Measurements from ENCODE around the gene PPP2R5C.

PPP2R5C gene

DNA sequence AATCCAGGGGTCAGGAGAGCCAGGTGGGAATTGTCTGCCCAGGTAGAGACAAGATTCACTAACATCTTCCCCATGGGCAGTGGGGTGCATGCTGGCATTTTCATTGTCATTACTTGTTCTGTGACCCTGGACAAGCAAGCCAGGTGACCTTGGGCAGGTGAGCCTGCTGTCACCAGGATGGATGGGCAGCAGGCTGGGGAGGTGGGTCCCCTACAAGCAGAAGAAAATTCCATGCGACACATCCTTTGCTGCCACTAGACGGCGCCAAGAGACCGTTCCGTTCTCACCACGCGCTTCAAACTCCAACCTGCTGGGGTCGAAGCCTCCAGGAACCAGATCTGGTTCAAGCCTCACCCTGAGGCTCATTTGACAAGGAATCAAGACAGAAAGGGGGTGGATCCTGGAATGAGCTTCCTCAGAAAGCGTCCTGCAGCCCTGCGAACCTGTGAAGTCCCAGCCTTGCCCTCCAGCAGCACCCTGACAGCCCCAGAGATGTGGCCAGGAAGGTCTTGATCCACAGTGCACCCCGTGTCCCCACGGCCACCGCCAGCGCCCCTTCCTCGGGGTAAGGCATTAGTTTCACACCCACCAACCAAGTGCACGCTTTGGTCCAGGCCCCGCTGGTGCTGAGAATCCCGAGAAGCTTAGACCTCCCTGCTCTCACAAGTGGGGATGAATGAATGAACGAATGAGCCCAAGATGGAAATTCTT, 199.7 kb downstream of the PPP2R5C start:
- TF ChIP-seq, protein P1, sequence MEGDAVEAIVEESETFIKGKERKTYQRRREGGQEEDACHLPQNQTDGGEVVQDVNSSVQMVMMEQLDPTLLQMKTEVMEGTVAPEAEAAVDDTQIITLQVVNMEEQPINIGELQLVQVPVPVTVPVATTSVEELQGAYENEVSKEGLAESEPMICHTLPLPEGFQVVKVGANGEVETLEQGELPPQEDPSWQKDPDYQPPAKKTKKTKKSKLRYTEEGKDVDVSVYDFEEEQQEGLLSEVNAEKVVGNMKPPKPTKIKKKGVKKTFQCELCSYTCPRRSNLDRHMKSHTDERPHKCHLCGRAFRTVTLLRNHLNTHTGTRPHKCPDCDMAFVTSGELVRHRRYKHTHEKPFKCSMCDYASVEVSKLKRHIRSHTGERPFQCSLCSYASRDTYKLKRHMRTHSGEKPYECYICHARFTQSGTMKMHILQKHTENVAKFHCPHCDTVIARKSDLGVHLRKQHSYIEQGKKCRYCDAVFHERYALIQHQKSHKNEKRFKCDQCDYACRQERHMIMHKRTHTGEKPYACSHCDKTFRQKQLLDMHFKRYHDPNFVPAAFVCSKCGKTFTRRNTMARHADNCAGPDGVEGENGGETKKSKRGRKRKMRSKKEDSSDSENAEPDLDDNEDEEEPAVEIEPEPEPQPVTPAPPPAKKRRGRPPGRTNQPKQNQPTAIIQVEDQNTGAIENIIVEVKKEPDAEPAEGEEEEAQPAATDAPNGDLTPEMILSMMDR (conservative IDR thresholded peaks at IDR 0.05; ENCODE audit: low read depth), result peak; percentile 92
- DNase-seq (ENCODE audit: low spot score), result peak; percentile 69
- ChIA-PET CTCF (interaction anchor here (0.7 to 1.3 kb wide), 9 partner anchors 13 to 360 kb away, joined by 3 to 5 read pairs (median 3); no protein-coding TSS in a partner anchor), POLR2A (ENCODE audit: low non-redundant PET) (no interaction called here)
- peak overlapping the region; percentile 78 for H3K27ac ChIP-seq

DNA sequence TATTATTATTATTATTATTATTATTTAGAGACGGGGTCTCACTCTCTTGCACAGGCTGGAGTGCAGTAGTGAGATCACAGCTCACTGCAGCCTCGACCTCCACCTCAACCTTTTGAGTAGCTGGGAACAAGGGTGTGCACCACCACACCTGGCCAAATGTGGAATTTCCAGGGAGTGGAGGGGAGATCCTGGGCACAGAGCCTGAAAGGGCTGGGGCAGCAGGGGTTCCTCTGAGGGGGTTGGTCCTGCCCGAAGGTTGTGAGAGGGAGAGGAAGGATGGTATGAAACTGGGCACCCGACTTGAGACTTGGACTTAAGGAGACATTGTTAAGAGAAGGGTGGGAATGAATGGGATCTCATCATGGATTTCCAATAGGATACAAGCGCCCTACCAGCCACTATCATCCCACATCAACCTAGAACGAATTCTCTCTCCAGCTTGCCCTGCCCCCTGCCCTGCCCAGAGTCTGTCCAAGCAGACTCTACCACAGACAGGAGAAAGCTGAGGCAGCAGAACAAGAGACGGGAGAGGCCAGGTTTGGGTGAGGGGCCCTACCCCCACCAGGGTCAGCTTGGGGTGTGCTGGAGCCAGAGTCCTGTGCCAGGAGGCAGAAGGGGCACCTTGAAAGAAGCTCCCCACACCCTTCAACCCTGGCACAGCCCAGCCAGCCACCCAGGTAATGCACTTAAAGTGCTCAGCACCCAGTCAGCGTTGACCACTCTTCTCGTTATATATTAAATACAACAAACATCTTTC, 200.4 kb downstream of the PPP2R5C start:
- peak overlapping the region; percentile 78 for H3K27ac ChIP-seq
- ChIA-PET CTCF (interaction anchor here (0.6 to 1.3 kb wide), 10 partner anchors 13 to 1557 kb away, joined by 3 to 5 read pairs (median 3); no protein-coding TSS in a partner anchor), POLR2A (ENCODE audit: low non-redundant PET) (no interaction called here)
- DNase-seq (ENCODE audit: low spot score), result no peak
- TF ChIP-seq, protein P1 (conservative IDR thresholded peaks at IDR 0.05; ENCODE audit: low read depth), result no peak

DNA sequence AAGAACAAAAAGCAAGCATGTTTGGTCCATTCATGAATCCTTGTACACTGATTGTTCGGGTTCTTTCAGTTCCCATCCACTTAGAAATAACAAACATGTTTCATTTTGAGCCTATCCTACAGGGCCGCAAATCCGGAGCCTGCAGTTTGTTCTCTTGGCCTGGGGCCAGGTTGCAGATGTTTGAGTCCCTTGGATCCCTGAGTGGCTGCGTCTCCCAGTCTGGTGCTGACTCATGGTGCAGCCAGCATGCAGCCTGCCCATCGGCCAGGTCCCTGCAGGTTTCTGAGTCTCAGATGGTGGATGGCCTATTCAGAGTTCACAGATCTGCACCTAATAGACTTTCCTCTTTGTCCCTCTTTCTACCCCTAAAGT, 201.0 kb downstream of the PPP2R5C start:
- CTCF ChIA-PET, result interaction anchor here (0.9 to 1.2 kb wide), 2 partner anchors 134 to 191 kb away, joined by 3 read pairs; no protein-coding TSS in a partner anchor
- peak; percentile 64 for DNase-seq (ENCODE audit: low spot score)
- H3K27ac ChIP-seq, result peak overlapping the region; percentile 78
- TF ChIP-seq, protein P1 (conservative IDR thresholded peaks at IDR 0.05; ENCODE audit: low read depth), result no peak
- POLR2A ChIA-PET (ENCODE audit: low non-redundant PET), result no interaction called here

DNA sequence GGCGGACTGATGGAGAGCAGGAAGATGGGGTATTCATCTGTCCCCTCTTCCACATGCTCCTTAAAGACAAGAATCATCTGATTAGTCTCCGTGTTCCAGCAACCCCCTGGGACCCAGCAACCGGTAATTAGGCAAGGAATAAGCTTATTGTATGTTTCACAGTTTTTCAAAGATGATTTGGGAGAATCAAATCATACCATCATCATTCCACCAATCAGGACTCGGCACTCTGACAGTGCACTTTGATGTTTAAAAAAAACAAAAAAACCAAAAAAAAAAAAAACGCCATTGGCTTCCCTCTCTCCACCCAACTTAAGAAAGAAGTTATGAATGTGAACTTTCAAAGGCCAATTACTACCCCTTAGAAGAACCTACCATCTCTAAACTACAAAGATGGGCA, 201.5 kb downstream of the PPP2R5C start:
- CTCF ChIA-PET, result no interaction called here
- DNase-seq (ENCODE audit: low spot score), result no peak
- TF ChIP-seq, protein P1 (conservative IDR thresholded peaks at IDR 0.05; ENCODE audit: low read depth), result no peak
- peak overlapping the region; percentile 86 for H3K27ac ChIP-seq
- POLR2A ChIA-PET (ENCODE audit: low non-redundant PET), result no interaction called here

DNA sequence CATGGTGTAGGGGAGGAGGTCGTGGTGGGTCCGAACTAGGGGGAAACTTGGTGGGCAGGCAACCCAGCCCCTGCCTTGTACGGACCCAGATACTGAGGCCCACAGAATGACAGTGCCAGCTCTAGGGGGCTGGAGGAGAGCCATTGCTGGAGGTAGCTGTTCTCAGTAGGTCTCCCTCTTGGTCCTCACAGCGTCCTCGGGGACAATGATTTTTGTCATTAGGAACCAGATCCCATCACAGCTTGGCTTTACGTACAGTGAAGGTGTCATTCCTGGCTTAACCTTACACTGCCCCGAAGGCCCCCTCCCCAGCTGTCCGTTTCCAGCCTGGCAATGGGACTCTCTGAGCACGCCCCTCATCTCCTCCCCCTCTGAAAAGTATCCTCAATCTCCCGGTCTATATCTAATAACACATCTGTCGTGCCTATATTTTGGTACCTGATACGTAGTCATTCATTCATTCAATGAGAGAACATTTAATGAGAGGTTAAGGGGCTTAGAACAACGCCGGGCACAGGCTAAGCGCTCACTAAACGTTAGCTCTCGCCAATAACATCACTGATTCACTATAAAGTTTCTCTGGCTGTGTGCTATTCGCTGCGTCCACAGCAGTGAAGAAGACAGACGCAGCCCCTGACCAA, 202.3 kb downstream of the PPP2R5C start:
- TF ChIP-seq, protein P1 (conservative IDR thresholded peaks at IDR 0.05; ENCODE audit: low read depth), result no peak
- H3K27ac ChIP-seq, result peak overlapping the region; percentile 86
- ChIA-PET CTCF (no interaction called here), POLR2A (ENCODE audit: low non-redundant PET) (no interaction called here)
- no peak for DNase-seq (ENCODE audit: low spot score)
